Retinal pigment epithelial cell (primary cell): ENCODE results near the gene TPP1.
A peak's percentile ranks its signal among the peaks of the same experiment; 100 is the strongest.

Source experiments
- DNase-seq: peaks from one replicate; pipeline ENCODE4 v3.0.0-alpha.2; 2010; ENCODE audit warnings: low read depth
- H3K4me3 ChIP-seq: 2 replicates; pipeline ENCODE4 v1.5.1; 2011; ENCODE audit warnings: mild to moderate bottlenecking, low read length, control low read depth, moderate library complexity
- CTCF ChIP-seq: conservative IDR thresholded peaks from 2 replicates; pipeline ENCODE4 v1.5.1; 2011; ENCODE audit warnings: low read depth, low read length, control low read depth, inconsistent platforms

TPP1 gene

GRCh38 chr11:6619004-6619745 lies at the start of gene TPP1:
TSS of gene TPP1 (minus strand) at chr11:6619422. CDS start at chr11:6619400, 22 bp downstream.
- TF ChIP-seq CTCF, result no peak
- DNase-seq, result peak; percentile 78
- peak within 1 kb of the TSS; percentile 99 for H3K4me3 ChIP-seq

DNA sequence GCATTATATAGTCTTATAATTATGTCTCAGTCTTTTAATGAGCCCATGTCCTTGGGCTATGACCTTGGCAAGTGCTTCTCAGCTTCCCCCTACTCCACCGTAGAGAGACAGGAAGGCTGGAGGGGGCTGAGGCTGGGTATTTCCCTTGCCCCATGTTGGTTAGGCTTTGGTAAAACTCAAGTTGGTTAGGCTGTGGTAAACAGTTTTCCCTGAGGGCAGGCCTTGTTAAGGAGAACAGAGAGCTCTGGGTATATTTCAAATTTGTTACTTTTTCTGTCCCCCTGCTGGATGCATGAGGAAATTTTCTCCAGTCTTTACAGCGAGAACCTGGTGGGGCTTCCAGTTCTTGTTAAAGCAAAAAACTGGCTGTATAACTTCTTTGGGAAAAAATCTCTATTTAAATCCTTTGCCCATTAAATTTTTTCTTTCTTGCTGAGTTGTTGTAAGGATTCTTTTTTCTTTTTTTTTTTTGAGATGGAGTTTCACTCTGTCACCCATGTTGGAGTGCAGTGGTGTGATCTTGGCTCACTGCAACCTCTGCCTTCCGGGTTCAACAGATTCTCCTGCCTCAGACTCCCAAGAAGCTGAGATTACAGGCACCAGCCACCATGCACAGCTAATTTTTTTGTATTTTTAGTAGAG lies 48.6 kb upstream of the TPP1 start:
- no peak for DNase-seq
- no peak overlapping the region for H3K4me3 ChIP-seq
- peak; percentile 56 for TF ChIP-seq CTCF

DNA sequence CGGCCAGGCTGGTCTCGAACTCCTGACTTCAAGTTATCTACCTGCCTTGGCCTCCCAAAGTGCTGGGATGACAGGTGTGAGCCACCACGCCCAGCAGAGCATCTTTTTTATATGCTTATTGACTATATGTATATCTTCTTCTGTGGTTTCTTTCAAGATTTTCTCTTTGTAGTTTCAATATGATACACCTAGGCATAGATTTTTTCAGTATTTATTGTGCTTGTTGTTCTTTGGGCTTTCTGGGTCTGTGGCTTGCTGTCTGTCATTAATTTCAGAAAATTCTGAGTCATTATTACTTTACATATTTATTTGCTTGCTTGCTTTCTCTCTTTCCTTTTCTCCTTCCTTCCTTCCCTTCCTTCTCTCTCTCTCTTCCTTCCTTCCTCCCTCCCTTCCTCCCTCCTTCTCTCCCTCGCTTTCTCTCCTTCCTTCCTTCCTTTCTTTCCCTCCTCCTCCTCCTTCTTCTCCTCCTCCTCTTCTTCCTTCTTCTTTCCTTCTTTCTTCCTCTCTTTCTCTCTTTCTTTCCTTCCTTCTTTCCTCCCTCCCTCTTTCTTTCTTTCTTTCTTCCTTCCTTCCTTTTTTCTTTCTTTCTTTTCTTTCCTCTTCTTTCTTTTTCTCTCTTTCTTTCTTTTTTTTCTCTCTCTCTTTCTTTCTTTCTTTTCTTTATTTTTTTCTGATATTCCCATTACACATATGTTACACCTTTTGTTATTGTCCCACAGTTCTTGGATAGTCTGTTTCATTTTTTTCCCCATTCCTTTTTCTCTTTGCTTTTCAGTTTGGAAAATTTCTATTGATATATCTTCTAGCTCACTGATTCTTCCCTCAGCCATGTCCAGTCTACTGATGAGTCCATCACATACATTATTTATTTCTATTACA lies 47.3 kb upstream of the TPP1 start:
- no peak for TF ChIP-seq CTCF
- H3K4me3 ChIP-seq, result no peak overlapping the region
- DNase-seq, result no peak

GRCh38 chr11:6664551-6664950 lies 45.3 kb upstream of the TPP1 start:
- TF ChIP-seq CTCF, result no peak
- H3K4me3 ChIP-seq, result no peak overlapping the region
- DNase-seq, result no peak

GRCh38 chr11:6663794-6664469 lies 44.7 kb upstream of the TPP1 start:
- DNase-seq, result no peak
- no peak overlapping the region for H3K4me3 ChIP-seq
- TF ChIP-seq CTCF, result no peak

DNA sequence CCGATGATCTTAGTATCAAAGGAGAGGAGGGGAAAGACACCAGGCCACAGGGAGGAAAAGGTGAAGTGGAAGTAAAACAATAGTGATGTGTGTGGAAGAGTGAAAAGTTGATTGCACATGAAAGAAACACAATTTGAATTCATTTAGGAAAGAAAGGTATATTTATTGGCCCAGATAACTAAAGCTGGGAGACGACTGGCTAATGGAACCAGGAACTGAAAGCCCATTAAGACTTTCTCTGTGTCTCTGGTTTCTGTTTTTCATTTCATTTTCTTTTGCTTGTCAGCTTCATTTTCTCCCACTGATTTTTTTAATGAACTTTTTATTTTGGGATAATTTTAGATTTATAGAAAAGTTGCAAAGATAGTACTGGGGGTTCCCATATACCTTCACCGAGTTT lies 41.5 kb upstream of the TPP1 start:
- no peak for DNase-seq
- H3K4me3 ChIP-seq, result no peak overlapping the region
- TF ChIP-seq CTCF, result no peak
